Fibroblast of lung (primary cell): ENCODE data around the gene NR2C2.

Experiments used
- EZH2 ChIP-seq: IDR thresholded peaks from 2 replicates; pipeline ENCODE4 v1.5.1; 2012; ENCODE audit warnings: low read length, control low read depth, mild to moderate bottlenecking; ENCODE audit errors: missing control alignments
- TF ChIP-seq, protein P1 (sequence below), 2 donors: IDR thresholded peaks in 1 of 2; conservative IDR thresholded peaks in 1 of 2; 1 replicate in 1 of 2; 2 replicates in 1 of 2; pipeline ENCODE4 v1.5.1; 2011 to 2012; ENCODE audit warnings: low read length in 2 of 2, control low read depth in 1 of 2, inconsistent platforms in 1 of 2, low read depth in 1 of 2, mild to moderate bottlenecking in 1 of 2

DNA sequence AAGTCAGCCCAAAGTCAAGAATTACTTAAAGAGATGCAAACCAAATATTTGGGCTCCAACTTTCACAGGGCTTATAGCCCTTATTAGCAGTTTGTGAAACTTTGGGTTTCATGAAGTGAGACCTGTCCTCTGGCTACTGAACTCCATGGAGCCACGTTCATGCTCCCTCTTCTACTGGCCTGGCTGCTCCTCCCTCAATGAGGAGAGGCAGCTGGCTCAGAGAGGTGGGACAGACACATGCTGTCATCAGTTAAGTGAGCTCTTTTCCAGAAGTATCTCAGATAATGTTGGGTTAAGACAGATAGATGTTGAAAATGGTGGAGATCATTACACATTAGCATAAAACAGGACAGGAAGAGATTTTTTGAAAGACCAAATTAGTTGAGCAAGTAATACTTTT is 98.3 kb downstream of the NR2C2 start:
- TF ChIP-seq, protein P1, sequence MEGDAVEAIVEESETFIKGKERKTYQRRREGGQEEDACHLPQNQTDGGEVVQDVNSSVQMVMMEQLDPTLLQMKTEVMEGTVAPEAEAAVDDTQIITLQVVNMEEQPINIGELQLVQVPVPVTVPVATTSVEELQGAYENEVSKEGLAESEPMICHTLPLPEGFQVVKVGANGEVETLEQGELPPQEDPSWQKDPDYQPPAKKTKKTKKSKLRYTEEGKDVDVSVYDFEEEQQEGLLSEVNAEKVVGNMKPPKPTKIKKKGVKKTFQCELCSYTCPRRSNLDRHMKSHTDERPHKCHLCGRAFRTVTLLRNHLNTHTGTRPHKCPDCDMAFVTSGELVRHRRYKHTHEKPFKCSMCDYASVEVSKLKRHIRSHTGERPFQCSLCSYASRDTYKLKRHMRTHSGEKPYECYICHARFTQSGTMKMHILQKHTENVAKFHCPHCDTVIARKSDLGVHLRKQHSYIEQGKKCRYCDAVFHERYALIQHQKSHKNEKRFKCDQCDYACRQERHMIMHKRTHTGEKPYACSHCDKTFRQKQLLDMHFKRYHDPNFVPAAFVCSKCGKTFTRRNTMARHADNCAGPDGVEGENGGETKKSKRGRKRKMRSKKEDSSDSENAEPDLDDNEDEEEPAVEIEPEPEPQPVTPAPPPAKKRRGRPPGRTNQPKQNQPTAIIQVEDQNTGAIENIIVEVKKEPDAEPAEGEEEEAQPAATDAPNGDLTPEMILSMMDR (conservative IDR thresholded peaks at IDR 0.05 in 1 of 2, IDR thresholded peaks at IDR 0.05 in 1 of 2; ENCODE audit: low read depth in 1 of 2, low read length in 2 of 2) = no peak
- TF ChIP-seq EZH2 = no peak
